SH-SY5Y (cell line): ENCODE data around the gene CKS1B.

Source experiments
- GATA2 ChIP-seq: IDR thresholded peaks from 2 replicates; pipeline ENCODE4 v1.6.1; 2011; ENCODE audit warnings: mild to moderate bottlenecking, low read depth, low read length
- GATA3 ChIP-seq: IDR thresholded peaks from 2 replicates; pipeline ENCODE4 v1.6.1; 2011; ENCODE audit warnings: low read depth, mild to moderate bottlenecking, low read length, moderate library complexity

- TF ChIP-seq GATA2 = no peak
- no peak for TF ChIP-seq GATA3
These were observed 13.9 kb upstream of the CKS1B start for GRCh38 chr1:154960446-154961136.
